GM12891 (cell line): ENCODE measurements around the gene C6orf163.

Experiments used
- DNase-seq: peaks from one replicate; pipeline ENCODE4 v3.0.0; 2011; ENCODE audit warnings: low spot score; ENCODE audit not compliant: insufficient read length
- FAIRE-seq: peaks from 2 replicates; lab custom pipeline; 2011; peaks lifted over from hg19 to GRCh38; lab: Jason Lieb, UNC
- PAX5 ChIP-seq: IDR thresholded peaks from 2 replicates; pipeline ENCODE4 v1.6.1; 2011; ENCODE audit warnings: low read length, moderate library complexity, mild to moderate bottlenecking; ENCODE audit not compliant: insufficient read depth, severe bottlenecking
- POLR2A ChIP-seq: IDR thresholded peaks from 2 replicates; pipeline ENCODE4 v1.6.1; 2011; ENCODE audit warnings: low read depth, low read length, control low read depth
- POLR2AphosphoS5 ChIP-seq: IDR thresholded peaks from 2 replicates; pipeline ENCODE4 v1.6.1; 2011; ENCODE audit warnings: low read depth, low read length, control low read depth
- POU2F2 ChIP-seq: IDR thresholded peaks from 2 replicates; pipeline ENCODE4 v1.6.1; 2011; ENCODE audit warnings: low read depth, mild to moderate bottlenecking, control low read depth, low read length, moderate library complexity
- SPI1 ChIP-seq: IDR thresholded peaks from 2 replicates; pipeline ENCODE4 v1.6.1; 2011; ENCODE audit warnings: low read depth, low read length, control low read depth
- TAF1 ChIP-seq: IDR thresholded peaks from 2 replicates; pipeline ENCODE4 v1.6.1; 2011; ENCODE audit warnings: low read depth, low read length, control low read depth

The C6orf163 gene

GRCh38 chr6:87378947-87379346 lies 34.3 kb downstream of the C6orf163 start:
- no peak for FAIRE-seq
- DNase-seq: no peak

GRCh38 chr6:87382861-87383260 lies 38.2 kb downstream of the C6orf163 start:
- FAIRE-seq (no peak), DNase-seq (no peak)
- TF ChIP-seq SPI1 (no peak), TAF1 (no peak), POLR2A (no peak), PAX5 (no peak), POLR2AphosphoS5 (no peak), POU2F2 (no peak)

More at GRCh38 chr6:87378947-87379346, 34.3 kb downstream of the C6orf163 start:
- TF ChIP-seq TAF1 (no peak), POLR2AphosphoS5 (no peak), POU2F2 (no peak), PAX5 (no peak), POLR2A (no peak), SPI1 (no peak)

GRCh38 chr6:87384038-87384437 lies 39.4 kb downstream of the C6orf163 start:
- FAIRE-seq: no peak
- TF ChIP-seq SPI1 (no peak), POLR2AphosphoS5 (no peak), PAX5 (no peak), TAF1 (no peak), POU2F2 (no peak), POLR2A (no peak)
- DNase-seq: no peak

- no peak for FAIRE-seq
- no peak for DNase-seq
- TF ChIP-seq PAX5: no peak
- TF ChIP-seq POLR2AphosphoS5: no peak
- no peak for TF ChIP-seq SPI1
- TF ChIP-seq POU2F2: no peak
- TF ChIP-seq POLR2A: no peak
- TF ChIP-seq TAF1: no peak
Observed at GRCh38 chr6:87384449-87384848, 39.8 kb downstream of the C6orf163 start.

GRCh38 chr6:87391334-87391733 lies 46.7 kb downstream of the C6orf163 start:
- DNase-seq: no peak
- TF ChIP-seq POLR2A (no peak), SPI1 (no peak), POU2F2 (no peak), PAX5 (no peak), POLR2AphosphoS5 (no peak), TAF1 (no peak)
- FAIRE-seq: peak; percentile 69

GRCh38 chr6:87393026-87393622 lies 48.5 kb downstream of the C6orf163 start:
- TF ChIP-seq PAX5 (no peak), TAF1 (no peak), POU2F2 (no peak), POLR2AphosphoS5 (no peak), POLR2A (no peak), SPI1 (no peak)
- DNase-seq (no peak), FAIRE-seq (peak; percentile 82)

GRCh38 chr6:87395431-87395830 lies 50.8 kb downstream of the C6orf163 start:
- no peak for DNase-seq
- FAIRE-seq: no peak
- no peak for TF ChIP-seq POLR2A
- TF ChIP-seq POU2F2: no peak
- TF ChIP-seq SPI1: no peak
- no peak for TF ChIP-seq TAF1
- no peak for TF ChIP-seq PAX5
- TF ChIP-seq POLR2AphosphoS5: no peak

GRCh38 chr6:87396595-87397392 lies 52.2 kb downstream of the C6orf163 start:
- DNase-seq (no peak), FAIRE-seq (peak; percentile 63)
- TF ChIP-seq PAX5 (no peak), SPI1 (peak; percentile 99)

- no peak for DNase-seq
- TF ChIP-seq PAX5 (no peak), POLR2AphosphoS5 (no peak), POLR2A (no peak), TAF1 (no peak)
- no peak for FAIRE-seq
Observed at GRCh38 chr6:87397656-87398055, 53.0 kb downstream of the C6orf163 start.

GRCh38 chr6:87401832-87402231 lies 57.2 kb downstream of the C6orf163 start:
- FAIRE-seq (peak; percentile 5), DNase-seq (no peak)
- TF ChIP-seq SPI1: no peak
- no peak for TF ChIP-seq TAF1
- TF ChIP-seq POU2F2: no peak
- no peak for TF ChIP-seq POLR2A
- no peak for TF ChIP-seq PAX5
- TF ChIP-seq POLR2AphosphoS5: no peak
